ENCODE data around the gene GIN1.

- TF ChIP-seq, protein P1, sequence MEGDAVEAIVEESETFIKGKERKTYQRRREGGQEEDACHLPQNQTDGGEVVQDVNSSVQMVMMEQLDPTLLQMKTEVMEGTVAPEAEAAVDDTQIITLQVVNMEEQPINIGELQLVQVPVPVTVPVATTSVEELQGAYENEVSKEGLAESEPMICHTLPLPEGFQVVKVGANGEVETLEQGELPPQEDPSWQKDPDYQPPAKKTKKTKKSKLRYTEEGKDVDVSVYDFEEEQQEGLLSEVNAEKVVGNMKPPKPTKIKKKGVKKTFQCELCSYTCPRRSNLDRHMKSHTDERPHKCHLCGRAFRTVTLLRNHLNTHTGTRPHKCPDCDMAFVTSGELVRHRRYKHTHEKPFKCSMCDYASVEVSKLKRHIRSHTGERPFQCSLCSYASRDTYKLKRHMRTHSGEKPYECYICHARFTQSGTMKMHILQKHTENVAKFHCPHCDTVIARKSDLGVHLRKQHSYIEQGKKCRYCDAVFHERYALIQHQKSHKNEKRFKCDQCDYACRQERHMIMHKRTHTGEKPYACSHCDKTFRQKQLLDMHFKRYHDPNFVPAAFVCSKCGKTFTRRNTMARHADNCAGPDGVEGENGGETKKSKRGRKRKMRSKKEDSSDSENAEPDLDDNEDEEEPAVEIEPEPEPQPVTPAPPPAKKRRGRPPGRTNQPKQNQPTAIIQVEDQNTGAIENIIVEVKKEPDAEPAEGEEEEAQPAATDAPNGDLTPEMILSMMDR (IDR thresholded peaks at IDR 0.05): no peak
- no peak for TF ChIP-seq POLR2A (IDR thresholded peaks at IDR 0.05)
Measured at GRCh38 chr5:103060424-103060954, 59.4 kb downstream of the GIN1 start.

Data from body of pancreas (tissue), 4 donors.